Activated CD4-positive, CD25-positive, alpha-beta regulatory T cell treated with anti-CD3 and anti-CD28 coated beads, Interleukin-2, amount 50 U/mL, for 24 hours (primary cell): ENCODE results near the gene IGF2BP2.

Experiments used
- ATAC-seq, 2 donors: fragments of 150-1000 bp; cut with Tn5 transposase; one replicate each; pipeline ENCODE4 v1.10.0; 2021; ENCODE audit warnings: mild to moderate bottlenecking in 1 of 2, moderate library complexity in 1 of 2

IGF2BP2 gene

DNA sequence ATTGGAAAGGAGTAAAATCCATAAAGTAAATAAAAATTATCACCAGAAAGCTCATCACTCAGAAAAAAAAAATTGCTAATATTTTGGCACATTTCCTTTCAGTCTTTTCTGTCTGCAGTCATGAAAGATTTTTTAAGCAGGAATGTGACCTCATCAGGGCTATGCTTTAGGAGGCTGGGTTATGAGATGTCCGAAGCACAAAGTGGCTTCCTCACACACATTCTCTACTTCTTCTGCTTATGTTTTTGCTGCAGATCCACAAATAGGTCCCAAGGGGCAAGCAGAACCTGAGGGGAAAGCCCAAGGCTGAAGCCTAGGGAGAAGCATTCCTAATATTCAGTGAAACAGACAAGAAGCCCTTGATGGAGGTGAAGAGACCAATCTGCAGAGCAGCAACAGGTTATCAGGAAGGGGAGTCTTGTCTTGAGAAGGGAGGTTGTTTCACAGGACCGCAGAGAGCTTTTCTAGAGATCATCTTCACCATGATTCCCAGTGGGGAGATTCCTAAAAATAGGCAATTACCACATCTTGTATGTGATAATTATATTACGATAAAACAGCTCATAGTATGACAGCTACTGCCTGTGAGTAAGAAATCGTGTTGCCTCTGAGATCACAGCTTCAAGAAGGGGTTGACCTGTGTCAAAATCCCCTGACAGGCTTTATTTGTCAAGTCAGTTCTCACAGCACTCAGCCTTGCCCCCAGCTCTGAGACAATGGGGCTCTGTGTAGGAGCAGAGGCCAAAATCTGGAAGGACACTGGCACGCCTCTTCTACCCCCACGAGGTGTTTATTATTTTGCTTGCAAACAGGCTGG, 60.5 kb downstream of the IGF2BP2 start:
- no peak for ATAC-seq

- no peak for ATAC-seq
Measured at GRCh38 chr3:185763347-185764005, 61.4 kb downstream of the IGF2BP2 start.

DNA sequence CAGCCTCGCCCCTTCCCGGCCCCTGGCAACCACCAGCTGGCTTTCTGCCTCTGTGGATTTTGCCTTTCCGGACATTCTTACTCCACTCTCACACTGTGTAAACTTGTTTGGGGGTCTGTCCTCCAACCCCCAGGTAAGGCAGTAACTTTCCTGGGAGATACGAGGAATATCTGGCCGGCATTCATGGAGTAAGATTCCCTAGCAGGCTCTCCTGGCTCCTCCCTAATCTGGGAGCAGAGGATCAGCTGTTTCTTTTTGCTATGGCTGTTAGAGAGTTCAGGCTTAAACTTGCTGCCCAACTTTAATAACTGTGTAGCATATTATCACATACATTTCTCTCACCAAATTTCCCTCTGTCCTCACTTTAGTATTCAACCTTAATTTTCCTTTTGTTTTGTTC, 64.3 kb downstream of the IGF2BP2 start:
- no peak for ATAC-seq

GRCh38 chr3:185760088-185760487, 64.8 kb downstream of the IGF2BP2 start:
- no peak for ATAC-seq

- ATAC-seq = no peak
Measured at GRCh38 chr3:185759512-185759911, 65.3 kb downstream of the IGF2BP2 start.

GRCh38 chr3:185758912-185759311, 65.9 kb downstream of the IGF2BP2 start:
- ATAC-seq = no peak

DNA sequence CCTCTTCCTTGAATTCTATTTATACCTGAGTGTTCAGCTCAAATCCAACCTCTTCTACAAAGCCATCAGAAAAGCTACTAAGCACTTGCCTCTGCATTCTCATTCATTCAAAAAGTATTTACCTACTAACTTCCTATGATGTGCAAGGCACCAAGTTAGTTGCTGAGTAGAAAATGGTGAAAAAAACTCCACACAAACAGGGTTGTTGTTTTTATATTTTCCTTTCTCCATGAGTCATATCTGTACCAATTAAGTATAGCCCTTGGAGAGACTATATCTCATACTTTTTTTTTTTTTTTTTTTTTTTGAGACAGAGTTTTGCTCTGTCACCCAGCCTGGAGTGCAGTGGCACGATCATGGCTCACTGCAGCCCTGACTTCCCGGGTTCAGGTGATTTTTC, 67.7 kb downstream of the IGF2BP2 start:
- no peak for ATAC-seq

DNA sequence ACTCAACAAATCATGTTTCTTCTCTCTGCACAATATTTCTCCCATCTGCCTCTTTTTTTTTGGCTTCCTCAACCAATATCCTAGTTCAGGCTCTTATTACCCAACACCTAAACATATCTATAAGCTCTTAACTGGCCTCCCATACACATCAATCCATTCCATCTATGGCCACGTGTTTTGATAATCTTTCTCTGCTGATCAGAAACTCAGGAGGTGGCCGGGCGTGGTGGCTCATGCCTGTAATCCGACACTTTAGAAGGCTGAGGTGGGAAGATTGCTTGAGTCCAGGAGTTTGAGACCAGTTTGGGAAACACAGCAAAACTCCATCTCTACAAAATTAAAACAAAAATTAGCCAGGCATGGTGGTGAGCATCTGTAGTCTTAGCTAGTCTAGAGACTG, 68.4 kb downstream of the IGF2BP2 start:
- no peak for ATAC-seq

GRCh38 chr3:185754920-185755319, 69.9 kb downstream of the IGF2BP2 start:
- no peak for ATAC-seq

DNA sequence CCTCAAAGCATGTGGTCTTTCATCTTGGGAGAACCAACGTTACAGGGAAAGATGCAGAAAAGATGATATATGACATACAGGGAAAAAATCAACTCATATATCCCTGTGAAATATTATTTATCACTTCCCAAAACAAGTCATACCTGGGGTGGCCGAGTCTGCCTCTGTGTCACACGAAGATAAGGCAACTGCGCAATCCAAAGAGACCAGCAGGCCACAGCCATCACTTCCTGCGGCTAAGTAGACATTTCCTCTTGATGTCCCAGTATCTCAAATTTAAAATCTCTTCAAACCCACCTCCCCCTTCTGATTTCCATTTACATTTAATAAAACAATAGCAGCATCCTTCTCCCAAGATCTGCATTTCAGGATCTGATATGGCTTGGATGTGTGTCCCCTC, 71.5 kb downstream of the IGF2BP2 start:
- ATAC-seq = no peak

DNA sequence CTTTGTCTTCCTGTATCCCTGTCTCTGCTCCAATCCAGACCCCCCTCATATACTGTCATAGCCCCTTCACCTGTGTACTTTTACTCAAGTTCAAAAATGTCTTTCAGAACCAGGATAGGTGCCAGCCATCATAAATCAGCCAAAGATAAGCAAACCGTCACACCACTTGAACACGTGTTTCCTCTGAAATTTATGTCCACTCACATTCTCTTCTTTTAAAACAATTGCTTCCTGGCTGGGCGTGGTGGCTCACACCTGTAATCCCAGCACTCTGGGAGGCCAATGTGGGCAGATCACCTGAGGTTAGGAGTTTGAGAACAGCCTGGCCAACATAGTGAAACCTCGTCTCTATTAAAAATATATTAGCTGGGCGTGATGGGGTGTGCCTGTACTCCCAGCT, 74.1 kb downstream of the IGF2BP2 start:
- no peak for ATAC-seq

DNA sequence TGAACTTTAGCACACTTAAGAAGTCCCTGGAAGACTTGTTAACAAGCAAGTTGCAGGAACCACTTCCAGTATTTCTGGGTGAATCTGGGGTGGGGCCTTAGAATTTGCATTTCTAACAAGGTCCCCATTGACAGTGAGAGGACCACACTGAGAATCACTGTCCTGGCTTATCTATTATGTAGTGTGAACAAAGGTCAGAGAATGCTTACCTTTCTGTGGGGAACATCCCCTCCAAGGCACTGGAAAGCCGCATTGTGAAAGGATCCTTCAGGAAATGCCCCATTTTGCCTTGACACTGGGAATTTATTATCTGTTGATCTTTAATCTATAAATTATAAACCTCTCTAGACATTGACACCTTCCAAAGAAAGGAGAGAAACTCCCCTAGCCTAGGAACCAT, 74.8 kb downstream of the IGF2BP2 start:
- ATAC-seq = no peak

DNA sequence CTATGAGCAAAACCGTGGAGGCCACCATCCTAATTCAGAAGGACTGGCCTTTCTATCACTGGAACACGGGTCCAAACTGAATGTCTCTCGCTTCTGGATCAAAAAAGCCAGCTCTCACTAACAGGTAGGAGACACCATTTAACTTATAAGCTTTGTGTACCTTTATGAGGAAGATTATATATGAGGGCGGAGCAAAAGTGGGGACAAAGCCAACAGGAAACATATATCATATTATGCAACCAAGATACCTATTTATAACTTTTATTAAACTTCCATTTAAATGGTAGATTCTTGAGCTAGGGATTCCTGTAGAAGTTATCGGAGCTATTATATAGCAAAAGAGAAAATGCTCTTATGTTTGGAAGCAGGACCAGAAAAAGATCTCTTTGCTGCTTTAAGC, 78.4 kb downstream of the IGF2BP2 start:
- no peak for ATAC-seq

- ATAC-seq = no peak
Measured at GRCh38 chr3:185744997-185745843, 79.6 kb downstream of the IGF2BP2 start.

DNA sequence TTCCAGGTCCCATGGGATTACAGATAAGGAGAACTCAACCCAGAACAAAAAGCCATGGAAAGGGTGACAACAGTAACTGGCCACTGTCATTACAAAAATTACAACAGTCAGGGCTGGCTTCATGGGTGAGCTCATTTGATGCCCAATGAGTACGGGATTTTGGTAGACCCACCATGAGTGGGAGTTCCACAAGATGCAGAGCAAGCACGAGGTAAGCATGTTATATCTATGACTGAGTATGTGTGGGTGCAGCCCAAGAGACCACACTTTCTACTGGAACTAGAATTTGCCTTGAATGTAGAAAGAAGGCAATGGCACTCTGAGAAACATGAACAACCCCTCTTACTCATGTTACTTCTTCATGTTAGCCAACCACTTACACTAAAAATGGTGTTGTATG, 83.3 kb downstream of the IGF2BP2 start:
- no peak for ATAC-seq

DNA sequence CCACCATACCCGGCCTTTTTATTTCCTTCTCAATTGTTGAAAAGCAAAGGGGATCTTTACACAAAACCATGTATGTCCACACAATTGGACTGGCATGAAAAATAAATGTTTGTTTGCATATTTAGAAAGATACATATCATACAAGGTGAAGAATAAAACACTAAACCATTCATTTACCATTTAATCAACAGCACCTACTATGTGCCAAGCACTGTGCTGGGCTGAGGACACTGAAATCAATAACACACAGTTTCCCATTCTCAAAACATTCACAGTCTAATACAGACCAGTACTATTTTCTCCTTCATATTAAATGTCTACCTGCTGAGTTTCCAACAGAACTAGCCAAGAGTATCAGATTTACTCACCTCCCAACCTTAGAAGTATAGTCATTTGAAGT, 84.7 kb downstream of the IGF2BP2 start:
- ATAC-seq = no peak

DNA sequence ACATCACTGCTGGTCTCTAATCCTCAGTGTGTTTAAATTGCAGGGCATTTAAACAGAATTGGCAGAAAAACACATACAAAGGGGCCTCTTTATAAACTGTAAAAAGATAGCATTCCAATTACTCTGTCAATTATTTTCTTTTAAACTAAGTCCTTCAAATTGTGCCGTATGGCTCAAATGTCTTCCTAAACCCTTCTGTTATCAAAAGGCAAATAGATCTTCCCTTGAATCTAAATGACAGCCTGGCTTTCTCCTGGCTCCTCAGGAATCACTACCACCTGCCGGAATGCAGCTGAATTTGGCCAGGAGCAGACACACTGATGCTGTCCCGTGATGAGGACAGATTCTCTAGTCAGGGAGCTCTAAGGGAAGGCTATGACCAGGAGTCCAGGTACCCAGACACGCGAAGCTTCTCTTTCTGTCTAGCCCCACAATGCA, 85.6 kb downstream of the IGF2BP2 start:
- no peak for ATAC-seq

GRCh38 chr3:185737740-185738680, 86.8 kb downstream of the IGF2BP2 start:
- ATAC-seq = no peak

- no peak for ATAC-seq
Measured at GRCh38 chr3:185737020-185737419, 87.8 kb downstream of the IGF2BP2 start.

GRCh38 chr3:185734725-185735096, 90.1 kb downstream of the IGF2BP2 start:
- no peak for ATAC-seq

- no peak for ATAC-seq
Measured at GRCh38 chr3:185733980-185734724, 90.7 kb downstream of the IGF2BP2 start.

- ATAC-seq = no peak
Measured at GRCh38 chr3:185732782-185733181, 92.1 kb downstream of the IGF2BP2 start.
